ENCODE results near the gene CYGB. TPM values are rescaled to one million over a fixed set of nuclear protein-coding genes. Genes with fewer than 3 reads are reported as not detected.
"Not testable (repeated sequence)": the region's sequence is repeated elsewhere in the genome, so short reads cannot be mapped to it uniquely, and the experiment has no call there.

The CYGB gene
- total and polyA plus RNA-seq, 2 of the 13 experiments (the other 11 are each of a cell fraction or from before 2014, with no cell fraction given), result 18.9 to 27.1 TPM

GRCh38 chr17:76533640-76534359, 3.7 kb downstream of the CYGB start:
- ChIA-PET POLR2A (interaction anchor here (0.7 to 5.0 kb wide), 27 partner anchors 8 to 275 kb away, joined by 3 to 44 read pairs (median 6); partner anchors contain the start of gene PRPSAP1), CTCF (ENCODE audit: low intra/inter-chr PET ratio, low total read pairs) (interaction anchor here (1.0 to 2.0 kb wide), 2 partner anchors 9 to 13 kb away, joined by 3 to 8 read pairs; no protein-coding TSS in a partner anchor)
- H3K36me3 ChIP-seq (replicated peaks in 1 of 2; ENCODE audit: control insufficient read depth in 1 of 2, insufficient read depth in 2 of 2, low read length in 2 of 2); in situ Hi-C loops (cut with HindIII; ENCODE audit: extremely low pct_ligation_motif_present, low pct_unique_long_range_greater_than_20kb); H2AFZ ChIP-seq (ENCODE audit: low read length); BruUV-seq (replicated peaks); H3K79me2 ChIP-seq (ENCODE audit: insufficient read depth, low read length); FAIRE-seq; H3K9ac ChIP-seq (ENCODE audit: insufficient read depth, low read depth, low read length); ATAC-seq; DNase-seq (ENCODE audit: low spot score); H3K9me3 ChIP-seq (ENCODE audit: low read length); H4K20me1 ChIP-seq (ENCODE audit: insufficient read depth, low read length); H3K27me3 ChIP-seq (ENCODE audit: control insufficient read depth in 1 of 2, insufficient read depth in 2 of 2, low read length in 2 of 2); TF ChIP-seq ZHX2 (IDR thresholded peaks at IDR 0.05; ENCODE audit: low read depth); USF2 (IDR thresholded peaks at IDR 0.05; ENCODE audit: low read depth, low read length); MAZ (IDR thresholded peaks at IDR 0.05; ENCODE audit: borderline replicate concordance, low read depth, low read length): not testable (repeated sequence)
- TF ChIP-seq ZHX2 (CRISPR knock-in tag; IDR thresholded peaks at IDR 0.05; ENCODE audit: borderline replicate concordance), result 0 out of 2 replicates have a peak, but pooled peaks have one; percentile 8
- 0 out of 2 replicates have a peak, but pooled peaks have one; percentile 6 for TF ChIP-seq USF2 (CRISPR knock-in tag; IDR thresholded peaks at IDR 0.05; ENCODE audit: borderline replicate concordance)
- TF ChIP-seq MAZ (CRISPR knock-in tag; IDR thresholded peaks at IDR 0.05; ENCODE audit: low read depth), result 0 out of 2 replicates have a peak, but pooled peaks have one; percentile 33
- TF ChIP-seq ZNF704 (CRISPR knock-in tag; IDR thresholded peaks at IDR 0.05; ENCODE audit: borderline replicate concordance), result 0 out of 2 replicates have a peak, but pooled peaks have one; percentile 3
- 0 out of 2 replicates have a peak, but pooled peaks have one; percentile 41 for TF ChIP-seq REPIN1 (CRISPR knock-in tag; IDR thresholded peaks at IDR 0.05; ENCODE audit: borderline replicate concordance, low read depth)
- TF ChIP-seq ZNF121 (CRISPR knock-in tag; IDR thresholded peaks at IDR 0.05), result peak; percentile 81
- peak; percentile 11 for TF ChIP-seq TEAD3 (CRISPR knock-in tag; optimal IDR thresholded peaks at IDR 0.05; ENCODE audit: borderline replicate concordance)
- peak; percentile 57; the same call in 1 of the 2 replicates for TF ChIP-seq RFXAP (CRISPR knock-in tag; IDR thresholded peaks at IDR 0.05; ENCODE audit: borderline replicate concordance)
- intact Hi-C loops (cut with micrococcal nuclease; ENCODE audit: unreplicated experiment), result loop anchor here (1.0 kb wide), 1 partner anchor 9 kb away; no protein-coding TSS in a partner anchor
- Histone ChIP-seq H3K4me1 (ENCODE audit: insufficient read depth, low read length) (peaks cover 70% of the 10 kb centered on the region), H3K27ac (ENCODE audit: extremely low read length, insufficient read depth, low read length) (peak overlapping the region; percentile 80), H3K4me2 (ENCODE audit: low read depth, low read length) (peak overlapping the region; percentile 78), H3K4me3 (replicated peaks in 1 of 3; ENCODE audit: insufficient read depth in 1 of 3, low read depth in 2 of 3, low read length in 3 of 3) (peak overlapping the region in 1 of 3 experiments; percentile 48; a peak in 1 of 6 replicates)
- 89% methylated on average over 9 of the region's 9 CpGs for WGBS (ENCODE audit: low lambda C conversion rate)
